NK-92 (cell line): ENCODE data around the gene IL1RAPL2.
"Not testable (repeated sequence)": the region's sequence is repeated elsewhere in the genome, so short reads cannot be mapped to it uniquely, and the experiment has no call there.

Experiments
- DNase-seq: peaks from one replicate; lab custom pipeline; 2025; ENCODE audit not compliant: unreplicated experiment; lab: John Stamatoyannopoulos, UW

The IL1RAPL2 gene

GRCh38 chrX:104669063-104669462 is 103.1 kb downstream of the IL1RAPL2 start:
- no peak for DNase-seq

DNA sequence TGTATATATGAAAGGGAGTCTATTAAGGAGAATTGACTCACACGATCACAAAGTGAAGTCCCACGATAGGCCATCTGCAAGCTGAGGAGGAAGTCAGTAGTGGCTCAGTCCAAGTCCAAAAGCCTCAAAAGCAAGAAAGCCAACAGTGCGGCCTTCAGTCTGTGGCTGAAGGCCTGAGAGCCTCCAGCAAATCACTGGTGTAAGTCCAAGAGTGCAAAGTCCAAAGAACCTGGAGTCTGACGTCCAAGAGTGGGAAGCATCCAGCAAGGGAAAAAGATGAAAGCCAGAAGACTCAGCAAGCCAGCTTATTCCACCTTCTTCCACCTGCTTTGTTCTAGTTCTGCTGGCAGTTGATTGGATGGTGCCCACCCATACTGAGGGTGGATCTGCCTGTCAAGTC is 104.1 kb downstream of the IL1RAPL2 start:
- no peak for DNase-seq

DNA sequence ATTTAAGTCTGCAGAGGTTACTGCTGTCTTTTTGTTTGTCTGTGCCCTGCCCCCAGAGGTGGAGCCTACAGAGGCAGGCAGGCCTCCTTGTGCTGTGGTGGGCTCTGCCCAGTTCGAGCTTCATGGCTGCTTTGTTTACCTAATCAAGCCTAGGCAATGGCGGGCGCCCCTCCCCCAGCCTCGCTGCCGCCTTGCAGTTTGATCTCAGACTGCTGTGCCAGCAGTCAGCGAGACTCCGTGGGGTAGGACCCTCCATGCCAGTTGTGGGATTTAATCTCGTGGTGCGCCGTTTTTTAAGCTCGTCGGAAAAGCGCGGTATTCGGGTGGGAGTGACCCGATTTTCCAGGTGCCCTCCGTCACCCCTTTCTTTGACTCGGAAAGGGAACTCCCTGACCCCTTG is 111.5 kb downstream of the IL1RAPL2 start:
- DNase-seq = not testable (repeated sequence)

- DNase-seq = no peak
These were observed 113.2 kb downstream of the IL1RAPL2 start for GRCh38 chrX:104679175-104679574.

DNA sequence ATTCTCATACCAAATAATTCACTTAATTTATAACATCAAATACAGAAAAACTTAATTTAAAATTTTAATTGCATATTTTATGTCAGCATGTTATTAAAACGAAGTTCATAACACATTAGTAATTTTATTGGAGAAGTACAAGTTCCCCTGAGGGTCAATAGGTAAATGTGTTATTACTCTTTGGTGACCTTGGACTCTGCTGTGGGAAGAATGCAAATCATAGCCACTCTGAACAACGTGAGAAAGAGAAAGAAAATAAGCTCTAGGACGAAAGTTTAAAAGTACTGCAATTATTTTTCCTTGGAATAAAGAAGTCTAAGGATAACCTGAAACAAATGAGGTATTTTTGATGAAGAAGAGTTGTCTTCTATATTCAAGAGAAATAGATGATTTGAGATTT is 115.2 kb downstream of the IL1RAPL2 start:
- DNase-seq = no peak

DNA sequence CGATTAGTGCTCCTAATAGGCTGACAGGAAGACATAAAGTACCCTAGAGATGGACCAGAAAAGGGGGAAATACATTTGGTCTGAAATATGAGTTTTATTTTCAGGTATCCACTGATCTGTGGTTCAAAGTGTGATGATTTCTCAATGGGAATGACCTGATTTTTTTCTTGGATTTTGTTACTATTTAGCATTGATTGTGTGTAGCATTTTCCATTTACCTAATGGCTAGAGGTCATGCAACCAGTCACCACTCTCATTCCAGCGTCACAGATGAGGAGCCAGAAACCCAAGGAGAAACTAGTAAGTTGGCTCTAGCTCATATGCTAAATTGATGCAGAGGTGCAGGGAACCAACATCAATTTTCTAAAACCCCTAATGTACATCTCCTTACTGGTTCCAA is 118.1 kb downstream of the IL1RAPL2 start:
- DNase-seq = no peak

GRCh38 chrX:104695593-104695992 is 129.6 kb downstream of the IL1RAPL2 start:
- DNase-seq = no peak

GRCh38 chrX:104696667-104697066 is 130.7 kb downstream of the IL1RAPL2 start:
- DNase-seq = no peak

DNA sequence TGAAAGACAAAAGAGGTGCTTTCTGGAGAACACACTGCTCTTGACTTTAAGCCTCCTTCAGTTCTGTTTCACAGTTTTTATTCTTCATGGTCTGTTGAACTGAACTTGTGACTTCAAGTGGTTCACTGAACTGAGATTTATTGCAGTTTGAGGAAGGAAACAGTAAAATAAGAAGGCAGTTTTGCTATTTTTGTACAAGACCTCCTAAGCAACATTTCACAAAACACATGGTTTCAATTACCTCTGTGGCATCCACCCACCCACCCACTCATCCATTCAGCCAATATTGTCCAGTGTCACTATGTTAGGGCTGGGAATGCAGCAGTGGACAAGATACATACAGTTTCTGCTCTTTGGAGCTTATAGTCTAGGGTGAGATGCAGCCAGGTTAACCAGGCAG is 131.3 kb downstream of the IL1RAPL2 start:
- DNase-seq = no peak

DNA sequence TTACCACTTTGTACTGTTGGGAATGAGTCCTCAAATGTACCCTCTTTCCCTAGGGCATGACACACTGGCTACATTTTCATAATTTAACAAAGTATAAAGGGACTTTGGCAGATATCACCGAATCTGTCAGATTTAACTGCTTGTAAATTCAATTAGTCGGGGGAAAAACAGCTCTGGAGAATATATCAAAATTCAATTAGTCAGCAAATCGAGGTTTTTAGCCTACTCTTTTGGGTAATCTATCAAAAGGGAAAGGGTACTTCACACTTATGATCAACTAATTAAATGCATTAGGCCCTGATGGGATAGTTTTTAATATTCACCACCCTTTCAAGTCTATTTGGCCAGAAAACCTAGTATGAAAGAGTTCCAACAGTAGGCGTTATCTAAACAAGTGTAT is 141.0 kb downstream of the IL1RAPL2 start:
- DNase-seq = no peak

- no peak for DNase-seq
These were observed 141.6 kb downstream of the IL1RAPL2 start for GRCh38 chrX:104707572-104707971.

GRCh38 chrX:104712515-104712914 is 146.5 kb downstream of the IL1RAPL2 start:
- DNase-seq = no peak

GRCh38 chrX:104721854-104722253 is 155.9 kb downstream of the IL1RAPL2 start:
- no peak for DNase-seq

GRCh38 chrX:104728456-104728855 is 162.5 kb downstream of the IL1RAPL2 start:
- DNase-seq = no peak

GRCh38 chrX:104742355-104742754 is 176.4 kb downstream of the IL1RAPL2 start:
- no peak for DNase-seq

DNA sequence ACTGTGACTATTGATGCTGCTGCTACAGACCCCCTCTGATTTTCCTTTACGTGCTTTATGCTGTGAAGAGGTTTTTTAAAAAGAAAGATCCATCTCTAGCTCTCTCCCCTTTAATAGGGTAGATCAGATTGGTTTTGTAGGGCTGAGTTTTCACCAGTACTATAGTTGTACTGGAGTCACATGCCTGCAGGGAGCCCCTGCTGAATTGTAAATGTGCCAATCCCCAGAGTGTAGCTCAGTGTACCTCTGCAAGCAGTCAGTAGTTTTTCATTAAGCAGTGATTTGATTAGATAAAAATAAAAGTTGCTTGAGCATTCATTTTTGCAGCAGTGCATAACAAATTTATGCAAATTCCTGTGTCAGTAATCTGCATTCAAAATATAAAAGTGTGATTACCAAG is 179.2 kb downstream of the IL1RAPL2 start:
- no peak for DNase-seq

DNA sequence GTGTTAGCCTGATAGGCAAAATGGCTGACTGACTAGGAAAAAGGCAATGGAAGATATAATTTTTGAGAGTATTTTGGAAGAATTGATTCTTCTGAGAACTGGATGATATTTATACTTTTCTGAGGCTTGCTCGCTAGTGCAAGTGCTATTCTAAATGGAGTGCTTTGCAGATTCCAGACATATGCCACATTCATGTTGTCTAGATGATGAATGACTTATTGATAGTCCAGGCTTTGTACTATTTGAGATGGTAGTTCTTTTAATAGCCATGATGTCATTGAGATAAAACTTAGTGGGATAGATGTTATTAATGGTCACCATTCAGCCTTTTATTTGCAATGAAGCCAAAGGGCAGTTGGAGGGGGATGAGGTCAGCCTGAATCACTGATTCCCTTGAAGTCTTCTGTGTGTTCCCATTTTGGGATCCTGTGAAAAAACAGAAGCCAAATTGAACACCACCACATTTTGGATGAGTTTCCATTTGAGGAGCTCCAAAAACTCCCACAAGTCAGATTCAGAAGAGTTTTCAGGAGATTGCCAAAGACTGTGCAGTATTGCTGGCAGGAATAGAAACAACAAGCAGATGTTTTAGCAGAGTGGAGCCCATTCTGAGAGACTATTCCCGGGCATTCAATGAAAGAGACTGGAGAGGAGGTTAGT is 184.1 kb downstream of the IL1RAPL2 start:
- no peak for DNase-seq

DNA sequence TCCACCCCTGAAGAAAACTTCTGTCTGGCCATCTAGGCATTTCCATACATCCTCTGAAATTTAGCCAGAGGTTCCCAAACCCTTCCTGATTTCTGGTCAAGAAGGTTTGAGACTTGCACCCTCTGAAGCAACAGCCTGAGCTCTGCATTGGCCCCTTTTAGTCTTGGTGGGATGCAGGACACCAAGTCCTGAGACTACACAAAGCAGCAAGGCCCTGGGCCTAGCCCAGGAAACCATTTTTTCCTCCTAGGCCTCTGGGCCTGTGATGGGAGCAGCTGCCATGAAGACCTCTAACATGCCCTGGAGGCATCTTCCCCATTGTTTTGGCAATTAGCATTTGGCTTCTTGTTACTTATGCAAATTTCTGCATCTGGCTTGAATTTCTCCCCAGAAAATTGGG is 196.6 kb downstream of the IL1RAPL2 start:
- no peak for DNase-seq

DNA sequence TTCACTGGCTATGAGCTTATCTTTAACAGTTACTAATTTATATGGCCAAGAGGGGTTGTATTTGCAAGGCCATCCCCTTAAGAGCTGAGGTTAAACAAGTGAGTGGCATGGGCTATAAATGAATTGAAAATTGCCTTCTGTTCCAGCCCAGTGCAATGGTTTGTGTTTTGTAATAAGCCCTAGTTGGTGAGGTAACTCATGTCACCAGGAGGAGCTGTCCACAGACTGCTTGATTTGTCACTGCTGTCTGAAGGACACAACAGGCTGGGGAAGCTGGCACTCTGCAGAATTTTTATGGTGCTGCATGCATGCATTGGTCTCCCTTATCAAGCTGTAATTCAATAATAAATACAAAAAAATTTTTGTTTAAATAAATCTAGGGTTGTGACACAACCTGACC is 223.8 kb downstream of the IL1RAPL2 start:
- DNase-seq = no peak

DNA sequence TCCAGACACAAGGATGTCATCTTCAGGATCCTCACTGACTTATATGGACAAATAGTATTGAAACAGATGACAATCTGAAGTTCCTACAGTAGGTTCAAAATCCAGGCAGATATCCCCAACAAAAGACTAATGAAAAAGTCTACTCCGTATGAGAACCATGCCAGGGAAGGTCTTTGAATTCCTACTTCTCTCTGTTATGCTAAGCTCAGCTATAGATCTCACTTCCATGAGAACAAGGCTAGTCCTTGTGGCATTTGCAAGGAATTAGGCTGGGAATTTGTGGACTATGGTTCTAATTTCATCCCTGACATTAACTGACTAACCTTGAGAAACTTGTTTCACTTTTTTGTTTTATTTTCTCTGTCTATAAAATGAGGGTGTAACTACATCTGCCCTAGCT is 229.8 kb downstream of the IL1RAPL2 start:
- no peak for DNase-seq

- no peak for DNase-seq
These were observed 237.2 kb downstream of the IL1RAPL2 start for GRCh38 chrX:104803219-104803618.

GRCh38 chrX:104806346-104806745 is 240.3 kb downstream of the IL1RAPL2 start:
- no peak for DNase-seq

- DNase-seq = no peak
These were observed 267.4 kb downstream of the IL1RAPL2 start for GRCh38 chrX:104833401-104833800.
